NCI-H2227 (cell line): ENCODE measurements around the gene TBC1D10B.
A peak's percentile ranks its signal among the peaks of the same experiment; 100 is the strongest.

ENCODE experiments used
- DNase-seq: peaks from one replicate; lab custom pipeline; 2025; ENCODE audit not compliant: unreplicated experiment; lab: John Stamatoyannopoulos, UW

TBC1D10B gene

GRCh38 chr16:30370456-30371247, at the start of gene TBC1D10B:
TBC1D10B (minus strand) TSS chr16:30370494; CDS start chr16:30370183, 311 bp downstream.
- DNase-seq, result peak; percentile 100

GRCh38 chr16:30418350-30419181, 48.3 kb upstream of the TBC1D10B start:
- peak; percentile 31 for DNase-seq

- DNase-seq, result peak; percentile 99
These were observed 47.4 kb upstream of the TBC1D10B start for GRCh38 chr16:30417529-30418349.

- DNase-seq, result peak; percentile 63
These were observed 46.6 kb upstream of the TBC1D10B start for GRCh38 chr16:30416624-30417528.

GRCh38 chr16:30416047-30416603, 45.8 kb upstream of the TBC1D10B start:
- DNase-seq, result no peak

- no peak for DNase-seq
These were observed 43.9 kb upstream of the TBC1D10B start for GRCh38 chr16:30414159-30414558.

- no peak for DNase-seq
These were observed 43.0 kb upstream of the TBC1D10B start for GRCh38 chr16:30413112-30413806.

- DNase-seq, result peak; percentile 93
These were observed 39.1 kb upstream of the TBC1D10B start for GRCh38 chr16:30409125-30410060.

- DNase-seq, result peak; percentile 34
These were observed 37.7 kb upstream of the TBC1D10B start for GRCh38 chr16:30407804-30408534.

- DNase-seq, result peak; percentile 95
These were observed 37.0 kb upstream of the TBC1D10B start, which contains the start of gene ZNF771 for GRCh38 chr16:30407102-30407803. ZNF771 (plus strand) TSS chr16:30407606; CDS start chr16:30408054, 448 bp downstream.

- DNase-seq, result no peak
These were observed 36.5 kb upstream of the TBC1D10B start for GRCh38 chr16:30406795-30407101.

- DNase-seq, result no peak
These were observed 31.6 kb upstream of the TBC1D10B start for GRCh38 chr16:30401768-30402425.

- no peak for DNase-seq
These were observed 29.3 kb upstream of the TBC1D10B start for GRCh38 chr16:30399435-30400186.

- DNase-seq, result peak; percentile 37
These were observed 28.6 kb upstream of the TBC1D10B start for GRCh38 chr16:30398661-30399434.
